Measurements from ENCODE around the gene KAZN.

Gene KAZN

DNA sequence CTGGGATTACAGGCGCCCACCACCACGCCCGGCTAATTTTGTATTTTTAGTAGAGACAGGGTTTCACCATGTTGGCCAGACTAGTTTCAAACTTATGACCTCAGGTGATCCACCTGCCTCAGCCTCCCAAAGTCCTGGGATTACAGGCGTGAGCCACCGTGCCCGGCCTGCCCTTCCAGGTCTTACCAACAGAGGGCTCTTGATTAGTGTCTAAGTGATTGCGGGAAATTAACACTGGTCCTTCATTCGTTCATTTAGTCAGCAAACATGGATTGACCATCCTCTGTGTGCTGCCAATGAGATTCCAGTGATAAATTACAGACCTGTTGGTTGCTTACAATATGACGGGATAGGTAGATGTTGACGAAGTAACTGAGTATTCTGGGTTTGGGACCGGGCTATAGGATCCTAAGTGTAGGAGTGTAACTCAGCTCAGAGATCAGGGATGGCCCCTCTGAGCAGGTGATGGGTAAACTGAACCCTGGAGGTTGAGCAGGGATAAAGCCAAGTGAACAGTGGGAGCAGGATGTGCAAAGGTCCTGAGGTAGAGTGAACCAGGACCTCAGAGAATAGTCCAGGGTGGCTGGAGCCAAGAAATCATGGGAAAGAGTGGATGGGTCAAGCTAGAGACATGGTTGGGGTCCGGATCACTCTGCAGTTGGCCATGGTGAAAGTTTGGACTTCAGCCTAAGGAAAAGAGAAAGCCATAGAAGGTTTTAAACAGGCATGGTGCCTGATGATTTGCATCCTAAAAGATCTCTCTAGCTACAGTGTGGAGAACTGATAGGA lies 171.2 kb downstream of the KAZN start:
- no peak for DNase-seq (ENCODE audit: low read depth in 2 of 2)

GRCh38 chr1:14773396-14774025 lies 175.0 kb downstream of the KAZN start:
- DNase-seq (ENCODE audit: low read depth in 2 of 2) = no peak

- DNase-seq (ENCODE audit: low read depth in 2 of 2) = no peak
These were observed 175.7 kb downstream of the KAZN start for GRCh38 chr1:14774225-14774624.

- DNase-seq (ENCODE audit: low read depth in 2 of 2) = no peak
These were observed 176.5 kb downstream of the KAZN start for GRCh38 chr1:14774988-14775387.

- no peak for DNase-seq (ENCODE audit: low read depth in 2 of 2)
These were observed 176.9 kb downstream of the KAZN start for GRCh38 chr1:14775434-14775833.

DNA sequence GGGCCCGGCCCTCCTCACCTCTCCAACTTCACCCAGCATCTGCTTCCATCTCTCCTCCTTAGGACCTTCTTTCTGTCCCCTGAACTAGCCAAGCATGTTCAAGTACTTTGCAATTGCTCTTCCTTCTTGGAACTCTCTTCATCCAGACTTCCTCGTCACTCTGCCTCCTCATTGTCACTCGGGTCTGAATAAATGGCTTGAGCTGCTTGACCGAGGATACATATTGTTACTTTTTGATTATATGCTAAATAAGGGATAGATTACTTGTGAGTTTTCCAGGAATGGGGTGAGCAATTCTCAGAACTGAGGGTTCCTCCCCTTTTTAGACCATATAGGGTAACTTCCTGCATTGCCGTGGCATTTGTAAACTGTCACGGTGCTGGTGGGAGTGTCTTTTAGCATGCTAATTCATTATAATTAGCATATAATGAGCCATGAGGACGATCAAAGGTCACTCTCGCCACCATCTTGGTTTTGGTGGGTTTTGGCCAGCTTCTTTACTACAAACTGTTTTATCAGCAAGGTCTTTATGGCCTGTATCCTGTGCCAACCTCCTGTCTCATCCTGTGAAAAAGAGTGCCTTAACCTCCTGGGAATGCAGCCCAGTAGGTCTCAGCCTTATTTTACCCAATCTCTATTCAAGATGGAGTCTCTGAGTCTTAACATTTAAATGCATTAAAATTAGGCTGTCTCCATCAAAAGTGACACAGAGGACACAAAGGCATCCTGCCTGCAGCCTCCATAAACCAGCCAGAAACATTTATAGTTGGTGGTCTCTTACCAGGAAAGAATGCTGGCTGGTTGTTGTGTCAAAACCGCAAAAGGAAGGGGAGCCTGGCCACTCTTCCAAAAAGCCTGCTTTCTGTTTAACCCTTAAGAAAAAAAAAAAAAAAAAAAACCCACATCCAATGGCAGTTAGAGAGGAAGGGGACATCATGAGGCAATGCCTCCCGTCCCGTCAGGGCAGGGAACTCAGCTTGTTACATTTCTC lies 179.3 kb downstream of the KAZN start:
- no peak for DNase-seq (ENCODE audit: low read depth in 2 of 2)

- no peak for DNase-seq (ENCODE audit: low read depth in 2 of 2)
These were observed 180.0 kb downstream of the KAZN start for GRCh38 chr1:14778541-14778897.

- DNase-seq (ENCODE audit: low read depth in 2 of 2) = peak; percentile 16 to 22
These were observed 180.7 kb downstream of the KAZN start for GRCh38 chr1:14778898-14779865.

- DNase-seq (ENCODE audit: low read depth in 2 of 2) = no peak
These were observed 181.8 kb downstream of the KAZN start for GRCh38 chr1:14780271-14780670.

DNA sequence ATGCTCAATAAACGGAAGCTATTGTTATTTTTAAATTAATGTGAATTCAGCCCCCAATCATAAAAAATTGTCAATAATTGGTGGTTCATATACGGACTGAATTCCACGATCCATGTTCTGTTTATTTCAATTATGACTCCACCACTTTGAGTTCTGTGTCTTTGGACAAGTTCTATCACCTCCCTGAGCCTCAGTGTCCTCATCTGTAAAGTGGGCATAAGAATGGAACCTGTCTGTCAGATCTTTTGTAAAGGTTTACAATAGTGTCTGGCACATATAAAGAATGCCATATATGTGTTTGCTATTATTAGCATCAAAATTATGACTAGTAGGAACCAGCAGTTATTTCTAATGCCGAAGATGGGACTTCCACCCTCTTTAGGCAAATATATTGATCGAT lies 183.3 kb downstream of the KAZN start:
- DNase-seq (ENCODE audit: low read depth in 2 of 2) = no peak

GRCh38 chr1:14782741-14783591 lies 184.5 kb downstream of the KAZN start:
- DNase-seq (ENCODE audit: low read depth in 2 of 2) = no peak

- no peak for DNase-seq (ENCODE audit: low read depth in 2 of 2)
These were observed 185.1 kb downstream of the KAZN start for GRCh38 chr1:14783592-14783886.

- DNase-seq (ENCODE audit: low read depth in 2 of 2) = no peak
These were observed 186.6 kb downstream of the KAZN start for GRCh38 chr1:14784790-14785773.

DNA sequence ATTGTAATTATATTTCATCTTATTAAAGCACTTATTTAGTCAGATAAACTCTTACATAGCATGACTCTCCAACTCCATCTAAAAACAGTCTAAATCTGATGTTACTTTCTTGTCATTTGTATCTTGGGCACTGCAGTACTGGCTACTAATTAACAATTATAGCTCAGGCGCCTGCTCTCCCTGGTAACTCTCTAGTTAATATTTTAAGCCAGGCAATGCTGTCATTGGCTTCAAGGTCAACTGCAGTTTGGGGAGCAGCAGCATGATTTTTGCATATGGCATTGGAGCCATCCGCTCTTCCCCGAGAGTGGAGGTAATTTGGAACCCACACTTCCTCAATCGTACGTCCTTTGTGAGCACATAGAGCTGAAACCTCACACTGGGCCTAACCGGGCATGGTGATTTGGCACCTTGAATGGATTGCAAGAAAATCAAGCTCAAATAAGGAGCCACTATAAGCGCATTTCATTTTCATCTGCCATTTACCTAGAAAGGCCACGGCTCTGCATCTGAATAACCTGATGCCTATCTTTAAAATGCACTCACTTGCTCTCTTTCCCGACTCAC lies 187.7 kb downstream of the KAZN start:
- DNase-seq (ENCODE audit: low read depth in 2 of 2) = no peak

- DNase-seq (ENCODE audit: low read depth in 2 of 2) = no peak
These were observed 188.2 kb downstream of the KAZN start for GRCh38 chr1:14786681-14787080.

DNA sequence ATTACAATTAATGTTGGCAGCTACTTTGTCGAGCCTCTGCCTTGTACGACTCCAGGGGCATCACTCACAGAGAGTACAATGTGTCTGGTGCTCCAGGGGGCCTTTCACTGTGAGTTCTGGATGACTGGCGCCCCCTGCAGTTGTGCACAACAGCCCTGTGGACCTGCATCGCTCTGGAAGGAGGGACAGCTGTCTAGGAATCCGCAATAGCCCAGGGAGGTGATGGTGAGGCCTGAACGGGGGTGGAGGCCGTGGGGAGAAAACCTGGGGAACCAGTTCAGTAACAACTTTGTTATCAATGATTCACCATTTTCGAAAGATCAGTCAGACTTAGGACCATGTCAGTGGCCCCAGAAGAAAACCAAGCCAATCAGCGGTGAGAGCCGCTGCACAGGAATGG lies 189.1 kb downstream of the KAZN start:
- no peak for DNase-seq (ENCODE audit: low read depth in 2 of 2)

DNA sequence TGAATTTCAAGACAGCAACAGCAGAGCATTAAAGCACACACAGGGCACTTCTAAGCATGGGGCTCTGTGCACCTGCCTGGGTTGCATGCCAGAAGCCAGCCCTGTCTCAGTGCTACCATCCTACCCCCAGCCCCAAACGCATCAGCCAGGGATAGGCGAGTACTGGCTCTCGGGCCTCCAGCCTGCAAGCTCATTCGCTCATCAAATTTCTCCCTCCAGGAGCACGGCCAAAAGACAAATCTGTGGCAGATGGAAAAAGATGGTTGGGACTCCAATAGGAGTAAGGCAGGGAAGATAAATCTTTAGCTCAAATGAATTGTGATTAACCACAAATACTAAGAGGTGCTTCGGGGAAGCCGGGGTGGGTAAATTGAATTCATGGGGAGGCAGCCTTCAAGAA lies 189.6 kb downstream of the KAZN start:
- no peak for DNase-seq (ENCODE audit: low read depth in 2 of 2)

- DNase-seq (ENCODE audit: low read depth in 2 of 2) = no peak
These were observed 192.5 kb downstream of the KAZN start for GRCh38 chr1:14790982-14791381.

GRCh38 chr1:14791654-14792053 lies 193.2 kb downstream of the KAZN start:
- DNase-seq (ENCODE audit: low read depth in 2 of 2) = no peak

Measured in stimulated activated CD8-positive, alpha-beta memory T cell treated with anti-CD3 and anti-CD28 coated beads, Interleukin-2, amount 100 ng/mL, for 48 hours (primary cell).